ES-I3 (cell line): ENCODE results near the gene SLC17A9.

Source experiments
- H3K36me3 ChIP-seq: 2 replicates; pipeline ENCODE4 v1.6.1; 2013; ENCODE audit warnings: mild to moderate bottlenecking, low read length, control low read depth, moderate library complexity; ENCODE audit not compliant: insufficient read depth
- H3K4me1 ChIP-seq: 2 replicates; pipeline ENCODE4 v1.6.1; 2013; ENCODE audit warnings: mild to moderate bottlenecking, control low read depth, low read length; ENCODE audit not compliant: insufficient read depth
- H3K9ac ChIP-seq: 2 replicates; pipeline ENCODE4 v1.6.1; 2013; ENCODE audit warnings: low read depth, mild to moderate bottlenecking, low read length, moderate library complexity
- H3K9me3 ChIP-seq: 2 replicates; pipeline ENCODE4 v1.6.1; 2013; ENCODE audit warnings: mild to moderate bottlenecking, low read length, moderate library complexity; ENCODE audit not compliant: control insufficient read depth, insufficient read depth

Gene SLC17A9

GRCh38 chr20:63005862-63006539 lies 53.5 kb downstream of the SLC17A9 start:
- H3K4me1 ChIP-seq, result peaks cover 9% of the 10 kb centered on the region; the same call in 1 of the 2 replicates
- no peaks in the 10 kb centered on the region for H3K36me3 ChIP-seq
- peak overlapping the region; percentile 36; the same call in 1 of the 2 replicates for H3K9ac ChIP-seq
- H3K9me3 ChIP-seq, result no peaks in the 10 kb centered on the region

- Histone ChIP-seq H3K4me1 (peaks cover 9% of the 10 kb centered on the region; the same call in 1 of the 2 replicates), H3K9me3 (no peaks in the 10 kb centered on the region)
Measured at GRCh38 chr20:63006540-63007359, 54.2 kb downstream of the SLC17A9 start, which contains the start of gene BHLHE23. Gene BHLHE23 (minus strand): TSS chr20:63006964. CDS start chr20:63006774, 190 bp downstream.

GRCh38 chr20:63007360-63007645 lies 54.8 kb downstream of the SLC17A9 start:
- Histone ChIP-seq H3K9ac (peak overlapping the region; percentile 36; the same call in 1 of the 2 replicates), H3K4me1 (peaks cover 9% of the 10 kb centered on the region; the same call in 1 of the 2 replicates), H3K9me3 (no peaks in the 10 kb centered on the region), H3K36me3 (no peaks in the 10 kb centered on the region)

More at GRCh38 chr20:63006540-63007359, 54.2 kb downstream of the SLC17A9 start, which contains the start of gene BHLHE23:
- Histone ChIP-seq H3K36me3 (no peaks in the 10 kb centered on the region), H3K9ac (peak within 1 kb of the TSS; percentile 36; the same call in 1 of the 2 replicates)

- Histone ChIP-seq H3K4me1 (peaks cover 9% of the 10 kb centered on the region; the same call in 1 of the 2 replicates), H3K9me3 (peaks cover 5% of the 10 kb centered on the region; the same call in 1 of the 2 replicates), H3K9ac (peak overlapping the region; percentile 36; the same call in 1 of the 2 replicates), H3K36me3 (no peaks in the 10 kb centered on the region)
Measured at GRCh38 chr20:63007646-63008488, 55.4 kb downstream of the SLC17A9 start.

GRCh38 chr20:63008541-63009044 lies 56.1 kb downstream of the SLC17A9 start:
- Histone ChIP-seq H3K9me3 (peaks cover 6% of the 10 kb centered on the region; the same call in 1 of the 2 replicates), H3K9ac (peak overlapping the region; percentile 37; the same call in 1 of the 2 replicates), H3K4me1 (peaks cover 9% of the 10 kb centered on the region; the same call in 1 of the 2 replicates), H3K36me3 (no peaks in the 10 kb centered on the region)

GRCh38 chr20:63009045-63009961 lies 56.8 kb downstream of the SLC17A9 start:
- peak overlapping the region; percentile 37; the same call in 1 of the 2 replicates for H3K9ac ChIP-seq

GRCh38 chr20:63009988-63010769 lies 57.7 kb downstream of the SLC17A9 start:
- H3K9ac ChIP-seq, result peak overlapping the region; percentile 37; the same call in 1 of the 2 replicates
- H3K4me1 ChIP-seq, result peaks cover 7% of the 10 kb centered on the region; the same call in 1 of the 2 replicates
- H3K9me3 ChIP-seq, result peaks cover 6% of the 10 kb centered on the region; the same call in 1 of the 2 replicates
- H3K36me3 ChIP-seq, result no peaks in the 10 kb centered on the region

More at GRCh38 chr20:63009045-63009961, 56.8 kb downstream of the SLC17A9 start:
- H3K9me3 ChIP-seq, result peaks cover 6% of the 10 kb centered on the region; the same call in 1 of the 2 replicates
- H3K4me1 ChIP-seq, result peaks cover 3% of the 10 kb centered on the region; the same call in 1 of the 2 replicates
- H3K36me3 ChIP-seq, result no peaks in the 10 kb centered on the region

GRCh38 chr20:63011798-63012197 lies 59.3 kb downstream of the SLC17A9 start:
- H3K9ac ChIP-seq, result no peak overlapping the region
- peaks cover 6% of the 10 kb centered on the region; the same call in 1 of the 2 replicates for H3K9me3 ChIP-seq
- H3K4me1 ChIP-seq, result peaks cover 11% of the 10 kb centered on the region; the same call in 1 of the 2 replicates
- no peaks in the 10 kb centered on the region for H3K36me3 ChIP-seq

- Histone ChIP-seq H3K9ac (no peak overlapping the region), H3K36me3 (no peaks in the 10 kb centered on the region), H3K4me1 (peaks cover 11% of the 10 kb centered on the region; the same call in 1 of the 2 replicates), H3K9me3 (peaks cover 6% of the 10 kb centered on the region; the same call in 1 of the 2 replicates)
Measured at GRCh38 chr20:63013207-63013606, 60.7 kb downstream of the SLC17A9 start.

GRCh38 chr20:63014287-63014686 lies 61.8 kb downstream of the SLC17A9 start:
- Histone ChIP-seq H3K4me1 (peaks cover 7% of the 10 kb centered on the region; the same call in 1 of the 2 replicates), H3K9me3 (peaks cover 6% of the 10 kb centered on the region; the same call in 1 of the 2 replicates), H3K9ac (peak overlapping the region; percentile 47; the same call in 1 of the 2 replicates), H3K36me3 (no peaks in the 10 kb centered on the region)

- Histone ChIP-seq H3K36me3 (no peaks in the 10 kb centered on the region), H3K4me1 (peaks cover 7% of the 10 kb centered on the region; the same call in 1 of the 2 replicates), H3K9ac (peak overlapping the region; percentile 47), H3K9me3 (peaks cover 6% of the 10 kb centered on the region; the same call in 1 of the 2 replicates)
Measured at GRCh38 chr20:63014710-63015109, 62.2 kb downstream of the SLC17A9 start.

GRCh38 chr20:63015147-63015661 lies 62.7 kb downstream of the SLC17A9 start:
- Histone ChIP-seq H3K9ac (peak overlapping the region; percentile 47), H3K4me1 (peaks cover 7% of the 10 kb centered on the region; the same call in 1 of the 2 replicates), H3K9me3 (peaks cover 6% of the 10 kb centered on the region; the same call in 1 of the 2 replicates), H3K36me3 (no peaks in the 10 kb centered on the region)
